K562 (cell line): ENCODE results near the gene FOXA3. TPM values are rescaled to one million over a fixed set of nuclear protein-coding genes. Genes with fewer than 3 reads are reported as not detected.
A peak's percentile ranks its signal among the peaks of the same experiment; 100 is the strongest.

Experiments used
- ARHGAP35 ChIP-seq: fragments of 450-650 bp; IDR thresholded peaks from 2 replicates; pipeline ENCODE4 v1.6.1; 2018; ENCODE audit not compliant: partially characterized antibody
- CEBPG ChIP-seq, 3 experiments: fragments of 200-800 bp in 1 of 3; sonication (Bioruptor generic) in 1 of 3; sonication (generic) in 1 of 3; formaldehyde crosslinking in 1 of 3; IDR thresholded peaks in 2 of 3; conservative IDR thresholded peaks in 1 of 3; 2 replicates each; pipeline versions ENCODE4 v1.6.1 to v1.8.0; 2016 to 2022; ENCODE audit warnings: missing compliant biosample characterization in 2 of 3, missing genetic modification characterization in 2 of 3, mild to moderate bottlenecking in 1 of 3, missing genetic modification reagents in 1 of 3
- CHD2 ChIP-seq: IDR thresholded peaks from 2 replicates; pipeline ENCODE4 v1.6.1; 2011; ENCODE audit warnings: low read depth, low read length
- CREB3L1 ChIP-seq: fragments of 450-650 bp; IDR thresholded peaks from 2 replicates; pipeline ENCODE4 v1.6.1; 2014; ENCODE audit warnings: low read depth, mild to moderate bottlenecking, moderate library complexity, borderline replicate concordance
- CREBBP ChIP-seq: IDR thresholded peaks from one replicate; pipeline ENCODE4 v1.6.1; 2012; ENCODE audit warnings: low read depth, mild to moderate bottlenecking, control low read depth, inconsistent platforms, low read length
- CTBP1 ChIP-seq: fragments of 450-650 bp; IDR thresholded peaks from 2 replicates; pipeline ENCODE4 v1.6.1; 2016; ENCODE audit warnings: borderline replicate concordance
- E4F1 ChIP-seq: fragments of 250-450 bp; sonication (Bioruptor Pico); IDR thresholded peaks from 2 replicates; pipeline ENCODE4 v1.5.0; 2021; ENCODE audit warnings: mild to moderate bottlenecking, borderline replicate concordance
- SRSF3 ChIP-seq: fragments of 200-400 bp; formaldehyde crosslinking; IDR thresholded peaks from 2 replicates; pipeline ENCODE4 v1.6.1; 2016; ENCODE audit warnings: mild to moderate bottlenecking, low read length, moderate library complexity; ENCODE audit not compliant: insufficient read depth
- TAF7 ChIP-seq: fragments of 450-650 bp; IDR thresholded peaks from 2 replicates; pipeline ENCODE4 v1.6.1; 2016; ENCODE audit warnings: missing genetic modification characterization, missing compliant biosample characterization
- TCFL5 ChIP-seq: fragments of 250-450 bp; sonication (Bioruptor Pico); conservative IDR thresholded peaks from 2 replicates; pipeline ENCODE4 v1.6.1; 2021; ENCODE audit warnings: mild to moderate bottlenecking, moderate library complexity, matching md5 sums
- YY1 ChIP-seq, 3 experiments: IDR thresholded peaks; 2 replicates each; pipeline ENCODE4 v1.6.1; 2011; ENCODE audit warnings: low read length in 2 of 3, mild to moderate bottlenecking in 2 of 3, moderate library complexity in 2 of 3, borderline replicate concordance in 1 of 3, control low read depth in 1 of 3, low read depth in 1 of 3; ENCODE audit not compliant: insufficient read depth in 3 of 3, insufficient replicate concordance in 2 of 3, control insufficient read depth in 1 of 3, insufficient read length in 1 of 3; ENCODE audit errors: extremely low read depth in 1 of 3
- ZC3H8 ChIP-seq: fragments of 450-650 bp; IDR thresholded peaks from 2 replicates; pipeline ENCODE4 v1.6.1; 2017
- ZFP91 ChIP-seq: sonication (generic); formaldehyde crosslinking; IDR thresholded peaks from 2 replicates; pipeline ENCODE4 v1.8.0; 2022; ENCODE audit warnings: mild to moderate bottlenecking, missing genetic modification reagents
- polyA plus RNA-seq, 8 experiments: library from polyadenylated mRNA; depleted of rRNA in 4 of 8; stranded (reverse) in 5 of 8; unstranded in 3 of 8; fragments of >200 nt; fragmentation: Nextera tagmentation in 2 of 8; fragmentation: Illumina TruSeq in 1 of 8; extraction: Ambion mirVana in 2 of 8; extraction: Trizol in 1 of 8; gene quantifications; 2 replicates each; pipeline versions ENCODE4 v1.2.1 to v1.2.3, GENCODE V29; 2011 to 2014; ENCODE audit warnings: inconsistent platforms in 1 of 8, missing spikeins in 1 of 8
- total RNA-seq, 7 experiments: library from RNA; depleted of rRNA in 6 of 7; stranded (reverse); fragments of >200 nt in 6 of 7; fragmentation: Illumina TruSeq in 2 of 7; extraction: Trizol in 2 of 7; gene quantifications; 2 replicates each; pipeline versions ENCODE4 v1.2.1 to v1.2.3, GENCODE V29; 2011 to 2021; ENCODE audit warnings: low replicate concordance in 1 of 7
- TF ChIP-seq, protein P1 (sequence below): sonication (generic); formaldehyde crosslinking; IDR thresholded peaks from 2 replicates; pipeline ENCODE4 v1.8.1; 2023; ENCODE audit warnings: mild to moderate bottlenecking, missing genetic modification reagents
- TF ChIP-seq, protein P2 (sequence below): fragments of 450-650 bp; formaldehyde crosslinking; conservative IDR thresholded peaks from 2 replicates; pipeline ENCODE4 v1.4.0; 2022; ENCODE audit warnings: mild to moderate bottlenecking, missing genetic modification characterization
- TF ChIP-seq, protein P3 (sequence below): fragments of 450-650 bp; IDR thresholded peaks from 2 replicates; pipeline ENCODE4 v1.6.1; 2016; ENCODE audit warnings: missing biosample characterization, missing genetic modification characterization

The FOXA3 gene
- total and polyA plus RNA-seq, 9 of the 15 experiments (the other 6 are each of a cell fraction or from before 2014, with no cell fraction given) = 1.3 to 15.5 (median 4.7) TPM

DNA sequence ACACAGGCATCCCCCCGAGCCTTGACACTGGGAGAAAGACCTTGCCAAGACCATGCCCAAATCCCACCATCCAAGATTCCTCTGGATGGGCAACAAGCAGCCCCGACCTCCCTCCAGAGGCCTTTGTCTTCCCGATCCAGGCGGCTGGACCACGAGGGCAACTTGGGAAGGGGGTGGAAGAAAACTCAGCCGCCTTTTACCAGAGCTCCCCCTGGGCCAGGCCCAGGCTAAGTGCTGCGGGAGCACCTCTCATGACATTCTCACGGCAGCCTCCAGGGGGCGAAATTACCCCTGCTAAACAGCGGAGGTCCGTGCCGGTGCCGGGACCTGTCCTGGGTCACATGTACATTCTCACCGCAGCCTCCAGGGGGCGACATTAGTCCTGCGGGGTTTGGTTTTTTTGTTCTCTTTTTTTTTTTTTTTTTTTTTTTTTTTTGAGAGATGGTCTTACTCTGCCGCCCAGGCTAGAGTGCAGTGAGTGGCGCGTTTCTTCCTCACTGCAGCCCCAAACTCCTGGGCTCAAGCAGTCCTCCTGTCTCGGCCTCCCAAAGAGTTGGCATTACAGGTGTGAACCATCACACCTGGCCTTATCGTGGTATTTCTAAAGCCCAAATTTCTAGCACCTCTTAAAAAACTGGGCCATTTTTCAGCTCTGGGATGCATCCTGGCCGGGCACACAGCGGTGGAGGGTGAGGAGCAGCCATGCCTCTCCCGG, 47.0 kb upstream of the FOXA3 start (continued):
- TF ChIP-seq E4F1 (CRISPR knock-in tag) (no peak), TCFL5 (CRISPR knock-in tag) (no peak), CREB3L1 (peak; percentile 39; the same call in 1 of the 2 replicates), TAF7 (tag) (no peak), ZFP91 (CRISPR knock-in tag) (no peak), CHD2 (no peak), CTBP1 (0 out of 2 replicates have a peak, but pooled peaks have one; percentile 54), CREBBP (no peak), YY1 (IDR thresholded peaks at IDR 0.05; ENCODE audit: borderline replicate concordance in 1 of 3, control insufficient read depth in 1 of 3, extremely low read depth in 1 of 3, insufficient read depth in 3 of 3, insufficient read length in 1 of 3, insufficient replicate concordance in 2 of 3, low read depth in 1 of 3, low read length in 2 of 3) (peak in 2 of 3 experiments; percentile 31 to 68), SRSF3 (no peak), ARHGAP35 (no peak), CEBPG (CRISPR knock-in tag; IDR thresholded peaks at IDR 0.05) (no peak), CEBPG (tag; conservative IDR thresholded peaks at IDR 0.05 in 1 of 2, IDR thresholded peaks at IDR 0.05 in 1 of 2) (no peak), ZC3H8 (no peak)
- TF ChIP-seq, protein P1, sequence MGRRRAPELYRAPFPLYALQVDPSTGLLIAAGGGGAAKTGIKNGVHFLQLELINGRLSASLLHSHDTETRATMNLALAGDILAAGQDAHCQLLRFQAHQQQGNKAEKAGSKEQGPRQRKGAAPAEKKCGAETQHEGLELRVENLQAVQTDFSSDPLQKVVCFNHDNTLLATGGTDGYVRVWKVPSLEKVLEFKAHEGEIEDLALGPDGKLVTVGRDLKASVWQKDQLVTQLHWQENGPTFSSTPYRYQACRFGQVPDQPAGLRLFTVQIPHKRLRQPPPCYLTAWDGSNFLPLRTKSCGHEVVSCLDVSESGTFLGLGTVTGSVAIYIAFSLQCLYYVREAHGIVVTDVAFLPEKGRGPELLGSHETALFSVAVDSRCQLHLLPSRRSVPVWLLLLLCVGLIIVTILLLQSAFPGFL = no peak
- TF ChIP-seq, protein P2, sequence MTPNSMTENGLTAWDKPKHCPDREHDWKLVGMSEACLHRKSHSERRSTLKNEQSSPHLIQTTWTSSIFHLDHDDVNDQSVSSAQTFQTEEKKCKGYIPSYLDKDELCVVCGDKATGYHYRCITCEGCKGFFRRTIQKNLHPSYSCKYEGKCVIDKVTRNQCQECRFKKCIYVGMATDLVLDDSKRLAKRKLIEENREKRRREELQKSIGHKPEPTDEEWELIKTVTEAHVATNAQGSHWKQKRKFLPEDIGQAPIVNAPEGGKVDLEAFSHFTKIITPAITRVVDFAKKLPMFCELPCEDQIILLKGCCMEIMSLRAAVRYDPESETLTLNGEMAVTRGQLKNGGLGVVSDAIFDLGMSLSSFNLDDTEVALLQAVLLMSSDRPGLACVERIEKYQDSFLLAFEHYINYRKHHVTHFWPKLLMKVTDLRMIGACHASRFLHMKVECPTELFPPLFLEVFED (CRISPR knock-in tag) = no peak
- TF ChIP-seq, protein P3, sequence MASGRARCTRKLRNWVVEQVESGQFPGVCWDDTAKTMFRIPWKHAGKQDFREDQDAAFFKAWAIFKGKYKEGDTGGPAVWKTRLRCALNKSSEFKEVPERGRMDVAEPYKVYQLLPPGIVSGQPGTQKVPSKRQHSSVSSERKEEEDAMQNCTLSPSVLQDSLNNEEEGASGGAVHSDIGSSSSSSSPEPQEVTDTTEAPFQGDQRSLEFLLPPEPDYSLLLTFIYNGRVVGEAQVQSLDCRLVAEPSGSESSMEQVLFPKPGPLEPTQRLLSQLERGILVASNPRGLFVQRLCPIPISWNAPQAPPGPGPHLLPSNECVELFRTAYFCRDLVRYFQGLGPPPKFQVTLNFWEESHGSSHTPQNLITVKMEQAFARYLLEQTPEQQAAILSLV = no peak
